ENCODE data around the gene ADAMTSL2. TPM values are rescaled to one million over a fixed set of nuclear protein-coding genes. Genes with fewer than 3 reads are reported as not detected.

ADAMTSL2 gene
- total RNA-seq, 1 donor from 2014 or later = not detected

DNA sequence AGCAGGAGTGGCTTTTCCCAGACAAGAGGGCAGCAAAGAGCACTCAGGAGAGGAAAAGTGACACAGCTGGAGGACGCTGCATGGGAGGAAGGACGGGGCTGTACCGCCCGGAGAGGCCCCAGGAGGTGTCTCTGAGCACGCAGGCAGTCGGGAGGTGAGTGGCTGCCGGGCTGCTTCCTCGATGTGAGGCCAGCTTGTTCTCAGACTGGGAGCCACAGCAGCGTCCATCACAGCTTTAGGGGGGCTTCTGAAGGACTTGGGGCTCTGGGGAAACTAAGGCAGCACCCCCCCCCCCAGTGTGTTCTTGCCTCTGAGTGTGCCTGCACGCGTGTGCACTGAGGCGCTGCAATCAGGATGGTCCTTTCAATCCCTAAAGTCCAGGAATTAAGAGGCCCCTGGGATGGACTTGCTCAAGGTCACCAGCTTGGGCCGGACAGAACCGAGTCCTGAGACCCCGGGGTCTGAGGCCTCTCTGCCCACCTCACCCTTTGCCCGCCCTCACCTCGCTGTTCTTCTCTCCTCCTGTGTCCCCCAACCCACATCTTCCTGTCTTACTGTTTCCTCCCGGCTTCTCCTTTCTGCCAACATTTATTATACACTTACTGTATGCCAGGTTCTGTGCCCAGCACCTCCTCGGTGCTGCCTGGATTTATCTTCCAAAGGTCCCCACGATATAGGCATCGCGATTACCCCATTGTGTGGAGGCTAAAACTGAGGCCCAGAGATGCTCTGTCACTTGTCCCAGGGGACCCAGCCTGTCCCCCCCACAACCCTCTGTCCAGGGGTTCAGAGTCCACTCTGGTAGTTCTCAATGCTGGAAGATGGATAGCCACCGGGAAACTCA is 41.7 kb downstream of the ADAMTSL2 start:
- no peak overlapping the region for H3K4me3 ChIP-seq (ENCODE audit: low read depth, low read length)
- DNase-seq (ENCODE audit: low read depth) = no peak
- TF ChIP-seq CTCF (conservative IDR thresholded peaks at IDR 0.05; ENCODE audit: low read depth, low read length) = no peak

- H3K4me3 ChIP-seq (ENCODE audit: low read depth, low read length) = no peak overlapping the region
- no peak for DNase-seq (ENCODE audit: low read depth)
- no peak for TF ChIP-seq CTCF (conservative IDR thresholded peaks at IDR 0.05; ENCODE audit: low read depth, low read length)
Observed at GRCh38 chr9:133576875-133577736, 42.6 kb downstream of the ADAMTSL2 start.

DNA sequence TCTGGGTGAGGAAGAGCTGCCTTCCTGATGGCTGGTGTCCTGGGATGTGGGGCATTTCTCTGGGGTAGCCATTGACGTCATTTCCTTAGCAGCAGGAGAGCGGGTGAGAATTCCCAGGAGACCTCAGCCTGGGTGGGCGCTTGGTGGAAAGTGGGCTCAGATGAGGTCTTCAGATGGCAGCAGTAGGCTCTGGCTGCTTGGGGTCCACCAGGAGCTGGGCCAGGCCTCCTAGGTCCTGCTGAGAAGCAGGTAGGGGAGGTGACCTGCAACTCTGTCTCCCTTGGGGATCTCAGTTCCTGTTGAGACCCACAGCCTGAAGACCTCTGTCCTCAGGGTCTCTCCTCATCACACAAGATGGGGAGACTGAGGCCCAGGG is 43.2 kb downstream of the ADAMTSL2 start:
- DNase-seq (ENCODE audit: low read depth) = no peak
- H3K4me3 ChIP-seq (ENCODE audit: low read depth, low read length) = no peak overlapping the region

GRCh38 chr9:133578524-133579441 is 44.3 kb downstream of the ADAMTSL2 start:
- no peak for DNase-seq (ENCODE audit: low read depth)
- TF ChIP-seq CTCF (conservative IDR thresholded peaks at IDR 0.05; ENCODE audit: low read depth, low read length) = no peak
- no peak overlapping the region for H3K4me3 ChIP-seq (ENCODE audit: low read depth, low read length)

More for the DNA sequence above, 43.2 kb downstream of the ADAMTSL2 start:
- TF ChIP-seq CTCF (conservative IDR thresholded peaks at IDR 0.05; ENCODE audit: low read depth, low read length) = no peak

- TF ChIP-seq CTCF (conservative IDR thresholded peaks at IDR 0.05; ENCODE audit: low read depth, low read length) = no peak
- no peak for DNase-seq (ENCODE audit: low read depth)
- no peak overlapping the region for H3K4me3 ChIP-seq (ENCODE audit: low read depth, low read length)
Observed at GRCh38 chr9:133579601-133580418, 45.3 kb downstream of the ADAMTSL2 start.

GRCh38 chr9:133580419-133580738 is 45.9 kb downstream of the ADAMTSL2 start:
- DNase-seq (ENCODE audit: low read depth) = no peak
- TF ChIP-seq CTCF (conservative IDR thresholded peaks at IDR 0.05; ENCODE audit: low read depth, low read length) = no peak
- H3K4me3 ChIP-seq (ENCODE audit: low read depth, low read length) = no peak overlapping the region
